CD4-positive, alpha-beta memory T cell (primary cell): ENCODE measurements around the gene BOD1L1. TPM values are rescaled to one million over a fixed set of nuclear protein-coding genes. Genes with fewer than 3 reads are reported as not detected.

Experiments
- CTCF ChIA-PET: fragments of 350-600 bp; sonication (Branson Sonifier 250); formaldehyde crosslinking; loops from one replicate; lab custom pipeline; 2021; ENCODE audit warnings: inconsistent platforms; ENCODE audit not compliant: partially characterized antibody; lab: Charles Lee
- POLR2A ChIA-PET: fragments of 350-600 bp; sonication (Branson Sonifier 250); formaldehyde crosslinking; loops from one replicate; lab custom pipeline; 2021; ENCODE audit not compliant: partially characterized antibody; lab: Charles Lee
- DNase-seq, 5 donors: peaks; one replicate each; pipeline versions ENCODE4 v3.0.0 to v3.0.0-alpha.2; 2020 to 2022; ENCODE audit warnings: mixed read lengths in 1 of 5
- H3K27ac ChIP-seq: one replicate; pipeline ENCODE4 v1.7.0; 2013; ENCODE audit warnings: low read depth, low read length
- H3K27me3 ChIP-seq: 2 replicates; pipeline ENCODE4 v1.7.0; 2013; ENCODE audit warnings: mild to moderate bottlenecking, low read length, moderate library complexity; ENCODE audit not compliant: insufficient read depth
- H3K36me3 ChIP-seq: 2 replicates; pipeline ENCODE4 v1.7.0; 2013; ENCODE audit warnings: mild to moderate bottlenecking, low read length, moderate library complexity; ENCODE audit not compliant: insufficient read depth
- H3K4me1 ChIP-seq: 2 replicates; pipeline ENCODE4 v1.7.0; 2013; ENCODE audit warnings: mild to moderate bottlenecking, low read length, moderate library complexity; ENCODE audit not compliant: insufficient read depth
- H3K4me3 ChIP-seq, 2 donors: one replicate each; pipeline ENCODE4 v1.7.0; 2013; ENCODE audit warnings: low read length in 2 of 2, mild to moderate bottlenecking in 1 of 2
- H3K9me3 ChIP-seq, 2 donors: one replicate each; pipeline ENCODE4 v1.7.0; 2013; ENCODE audit warnings: low read length in 2 of 2, control low read depth in 1 of 2; ENCODE audit not compliant: control insufficient read depth in 1 of 2
- H3K27ac Mint-ChIP-seq, 7 donors: one replicate each; pipeline ENCODE4 v1.8.0; 2020 to 2021; ENCODE audit warnings: mixed read lengths in 7 of 7, mild to moderate bottlenecking in 6 of 7, inconsistent platforms in 3 of 7, moderate library complexity in 3 of 7
- H3K27me3 Mint-ChIP-seq, 2 donors: one replicate each; pipeline ENCODE4 v1.8.0; 2020 to 2021; ENCODE audit warnings: mixed read lengths in 2 of 2
- H3K36me3 Mint-ChIP-seq, 2 donors: one replicate each; pipeline ENCODE4 v1.8.0; 2020 to 2021; ENCODE audit warnings: mixed read lengths in 2 of 2, inconsistent platforms in 1 of 2, mild to moderate bottlenecking in 1 of 2
- H3K4me1 Mint-ChIP-seq, 4 donors: one replicate each; pipeline ENCODE4 v1.8.0; 2020 to 2021; ENCODE audit warnings: mixed read lengths in 4 of 4, mild to moderate bottlenecking in 1 of 4
- H3K4me3 Mint-ChIP-seq, 8 donors: one replicate each; pipeline ENCODE4 v1.8.0; 2020 to 2021; ENCODE audit warnings: mixed read lengths in 8 of 8, mild to moderate bottlenecking in 7 of 8, moderate library complexity in 6 of 8, inconsistent platforms in 3 of 8
- H3K9me3 Mint-ChIP-seq, 8 donors: one replicate each; pipeline ENCODE4 v1.8.0; 2020 to 2021; ENCODE audit warnings: mixed read lengths in 8 of 8, mild to moderate bottlenecking in 5 of 8, inconsistent platforms in 3 of 8, moderate library complexity in 1 of 8
- intact Hi-C: fragments of 100-400 bp; cut with micrococcal nuclease; formaldehyde crosslinking; loops from one replicate; pipeline ENCODE4 v1.15.1; 2023
- polyA plus RNA-seq, 2 donors: library from polyadenylated mRNA; unstranded; fragments of 300-500 nt; fragmentation: Illumina TruSeq; gene quantifications; one replicate each; pipeline ENCODE4 v1.2.3, GENCODE V29; 2021
- total RNA-seq, 2 experiments: library from RNA; stranded (reverse); gene quantifications; one replicate each; pipeline ENCODE4 v1.2.3, GENCODE V29; 2021

Gene BOD1L1
- total and polyA plus RNA-seq, 4 experiments from 2014 or later, result 0.86 to 72.3 (median 37.3) TPM

DNA sequence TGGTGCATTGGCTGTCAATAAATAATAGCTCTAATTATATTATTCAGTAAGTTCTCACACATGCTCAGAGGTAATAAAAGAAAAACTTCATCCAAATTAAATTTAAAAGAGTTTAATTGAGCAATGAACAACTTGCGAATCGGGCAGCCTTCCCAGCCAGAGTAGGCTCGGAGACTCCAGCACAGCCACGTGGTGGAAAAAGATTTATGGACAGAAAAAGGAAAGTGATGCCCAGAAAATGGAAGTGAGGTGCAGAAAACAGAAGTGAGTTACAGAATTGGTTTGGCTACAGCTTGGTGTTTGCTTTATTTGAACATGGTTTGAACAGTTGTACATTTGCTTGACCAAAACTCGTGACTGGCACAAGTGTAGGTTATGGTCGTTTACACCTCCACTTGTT is 13.6 kb upstream of the BOD1L1 start:
- CTCF ChIA-PET, result interaction anchor here (1.3 to 7.6 kb wide), 2 partner anchors 11 to 14 kb away, joined by 7 to 74 read pairs; no protein-coding TSS in a partner anchor

DNA sequence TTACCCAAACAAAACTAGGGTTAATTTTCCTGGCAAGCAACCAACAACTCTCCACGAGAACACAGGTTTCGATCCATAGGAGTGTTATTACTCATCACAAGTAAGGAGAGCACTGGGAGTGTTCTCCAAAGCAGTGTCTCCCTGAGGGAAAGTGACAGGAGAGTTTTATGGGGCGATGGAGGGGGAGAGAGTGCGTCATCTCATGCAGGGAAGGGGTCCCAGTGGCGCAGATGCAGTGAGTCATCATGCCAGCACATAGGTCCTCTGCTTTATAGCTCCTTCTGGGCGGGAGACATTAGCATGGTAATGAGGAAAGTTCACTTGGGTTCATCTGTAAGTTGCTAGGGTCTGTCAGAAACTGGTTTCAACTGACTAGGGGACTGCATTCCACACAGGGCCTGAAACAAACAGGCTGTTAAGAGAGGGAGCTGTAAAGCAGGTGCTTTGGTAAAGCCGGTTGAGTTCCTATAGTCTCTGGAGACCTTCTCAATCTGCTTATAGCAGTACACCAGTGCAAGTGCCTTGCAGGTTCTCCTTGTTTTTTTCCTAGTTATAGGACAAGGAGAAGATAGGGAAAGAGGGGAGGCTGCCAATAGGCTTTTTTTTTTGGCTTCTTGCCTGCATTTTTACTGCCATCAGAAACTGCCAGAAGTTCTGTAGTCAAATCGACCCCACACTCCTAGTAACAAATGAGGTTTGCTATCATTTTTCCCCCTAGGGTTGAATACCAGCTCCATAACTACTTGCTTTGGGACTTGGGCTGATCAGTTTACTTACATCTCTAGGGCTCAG is 12.8 kb upstream of the BOD1L1 start:
- H3K4me3 Mint-ChIP-seq, result no peak overlapping the region
- no peak overlapping the region for H3K27ac Mint-ChIP-seq
- H3K36me3 Mint-ChIP-seq, result no peaks in the 10 kb centered on the region
- no peak for DNase-seq
- H3K36me3 ChIP-seq, result no peaks in the 10 kb centered on the region
- H3K9me3 ChIP-seq, result no peaks in the 10 kb centered on the region
- H3K27ac ChIP-seq, result no peak overlapping the region
- no peaks in the 10 kb centered on the region for H3K4me1 ChIP-seq
- CTCF ChIA-PET, result interaction anchor here (1.3 to 7.6 kb wide), 2 partner anchors 12 to 15 kb away, joined by 7 to 74 read pairs; no protein-coding TSS in a partner anchor
- POLR2A ChIA-PET, result no interaction called here
- H3K4me1 Mint-ChIP-seq, result no peaks in the 10 kb centered on the region
- intact Hi-C loops, result no loop called here
- peaks cover 24 to 35% of the 10 kb centered on the region in 2 donors for H3K27me3 Mint-ChIP-seq
- H3K27me3 ChIP-seq, result no peaks in the 10 kb centered on the region
- H3K4me3 ChIP-seq, result no peak overlapping the region
- H3K9me3 Mint-ChIP-seq, result no peaks in the 10 kb centered on the region

More for the DNA sequence above, 13.6 kb upstream of the BOD1L1 start:
- H3K36me3 Mint-ChIP-seq, result no peaks in the 10 kb centered on the region
- Histone ChIP-seq H3K36me3 (no peaks in the 10 kb centered on the region), H3K27me3 (no peaks in the 10 kb centered on the region), H3K9me3 (no peaks in the 10 kb centered on the region), H3K4me1 (no peaks in the 10 kb centered on the region), H3K4me3 (no peak overlapping the region), H3K27ac (no peak overlapping the region)
- H3K9me3 Mint-ChIP-seq, result no peaks in the 10 kb centered on the region
- no peak for DNase-seq
- H3K4me3 Mint-ChIP-seq, result no peak overlapping the region
- H3K27me3 Mint-ChIP-seq, result peaks cover 24 to 34% of the 10 kb centered on the region in 2 donors
- H3K27ac Mint-ChIP-seq, result no peak overlapping the region
- intact Hi-C loops, result no loop called here
- no peaks in the 10 kb centered on the region for H3K4me1 Mint-ChIP-seq
- POLR2A ChIA-PET, result no interaction called here

DNA sequence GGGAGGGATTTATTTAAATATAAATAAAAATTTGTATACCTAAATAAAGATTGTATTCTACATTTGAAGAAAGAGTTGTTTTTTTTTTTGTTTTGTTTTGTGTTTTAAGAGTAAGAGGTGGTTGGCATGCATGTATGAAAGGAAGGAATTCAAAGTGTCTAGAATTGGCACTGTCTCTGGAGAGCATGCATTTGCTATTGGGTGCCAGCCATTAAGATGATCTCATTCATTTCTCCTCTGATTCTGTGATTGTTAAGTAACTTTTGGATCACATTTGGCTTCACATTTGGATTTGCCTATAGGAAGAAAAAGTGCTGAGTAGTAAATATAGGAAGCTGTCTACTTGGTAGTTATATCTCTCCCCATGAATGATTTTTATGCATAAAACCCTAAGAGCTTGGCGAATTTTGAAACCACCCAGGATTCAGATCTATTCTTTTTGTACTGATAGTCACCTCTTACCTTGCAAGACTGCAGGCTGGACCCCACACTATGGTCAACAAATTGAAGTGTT is 7.8 kb upstream of the BOD1L1 start:
- POLR2A ChIA-PET, result no interaction called here
- Histone ChIP-seq H3K27me3 (no peaks in the 10 kb centered on the region), H3K4me1 (no peaks in the 10 kb centered on the region), H3K4me3 (no peak overlapping the region), H3K27ac (no peak overlapping the region), H3K9me3 (no peaks in the 10 kb centered on the region), H3K36me3 (no peaks in the 10 kb centered on the region)
- intact Hi-C loops, result no loop called here
- Mint-ChIP-seq H3K4me3 (no peak overlapping the region), H3K9me3 (no peaks in the 10 kb centered on the region), H3K36me3 (no peaks in the 10 kb centered on the region), H3K27me3 (peaks cover 13 to 21% of the 10 kb centered on the region in 2 donors), H3K4me1 (peaks cover 0 to 1% (median 0%) of the 10 kb centered on the region in 4 donors), H3K27ac (no peak overlapping the region)
- no peak for DNase-seq
- CTCF ChIA-PET, result no interaction called here

DNA sequence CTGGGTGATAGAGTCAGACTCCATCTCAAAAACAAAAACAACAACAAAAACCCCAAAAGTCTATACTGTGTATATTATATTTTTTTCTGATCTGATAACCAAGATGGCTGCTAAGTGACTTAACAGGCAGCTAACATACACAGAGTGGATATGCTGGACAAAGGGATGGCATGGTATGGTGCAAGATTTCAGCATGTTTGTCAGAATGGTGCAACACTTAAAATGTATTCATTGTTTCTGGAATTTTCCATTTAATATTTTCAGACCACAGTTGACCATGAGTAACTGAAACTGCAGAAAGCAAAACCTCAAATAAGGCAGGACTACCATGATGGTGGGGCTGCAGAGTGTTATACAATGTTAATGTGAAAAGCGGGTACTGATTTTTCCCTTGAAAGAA is 6.1 kb upstream of the BOD1L1 start:
- no peaks in the 10 kb centered on the region for H3K36me3 Mint-ChIP-seq
- H3K27ac Mint-ChIP-seq, result peak overlapping the region in 1 of 7 donors; percentile 4
- ChIA-PET POLR2A (interaction anchor here (0.6 kb wide), 1 partner anchor 11 kb away, joined by 4 read pairs; no protein-coding TSS in a partner anchor), CTCF (interaction anchor here (2.1 kb wide), 1 partner anchor 21 kb away, joined by 9 read pairs; no protein-coding TSS in a partner anchor)
- peaks cover 8 to 12% of the 10 kb centered on the region in 2 donors for H3K27me3 Mint-ChIP-seq
- H3K9me3 ChIP-seq, result no peaks in the 10 kb centered on the region
- H3K4me1 ChIP-seq, result peaks cover 5% of the 10 kb centered on the region
- H3K27ac ChIP-seq, result no peak overlapping the region
- intact Hi-C loops, result no loop called here
- no peak for DNase-seq
- H3K4me3 Mint-ChIP-seq, result no peak overlapping the region
- no peaks in the 10 kb centered on the region for H3K27me3 ChIP-seq
- H3K9me3 Mint-ChIP-seq, result no peaks in the 10 kb centered on the region
- H3K36me3 ChIP-seq, result no peaks in the 10 kb centered on the region
- H3K4me1 Mint-ChIP-seq, result peaks cover under 1 to 2% (median 2%) of the 10 kb centered on the region in 4 donors
- no peak overlapping the region for H3K4me3 ChIP-seq

DNA sequence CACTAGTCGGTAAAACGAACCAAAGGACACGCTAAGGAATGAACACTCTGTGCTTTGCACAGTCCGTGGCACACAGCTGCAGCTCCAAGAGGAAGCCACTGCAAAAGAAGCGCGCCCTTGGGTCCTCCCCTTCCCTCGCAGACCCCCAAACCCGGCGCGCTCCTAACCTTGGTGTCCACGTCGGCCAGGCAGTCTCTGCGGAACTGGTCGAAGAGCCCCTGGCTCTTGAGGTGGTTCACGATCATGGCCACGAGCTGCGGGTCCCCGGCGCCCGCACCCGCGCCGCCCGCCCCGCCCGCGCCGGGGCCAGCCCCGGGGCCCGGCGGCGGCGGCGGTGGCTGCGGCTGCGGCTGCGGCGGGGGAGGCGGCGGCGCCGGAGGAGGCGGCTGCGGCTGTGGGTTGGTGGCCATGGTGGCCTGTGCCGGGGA is 333 bp downstream of the BOD1L1 start:
- Histone ChIP-seq H3K27ac (peak overlapping the region; percentile 81), H3K36me3 (no peaks in the 10 kb centered on the region), H3K27me3 (no peaks in the 10 kb centered on the region), H3K4me1 (peaks cover 46% of the 10 kb centered on the region), H3K9me3 (no peaks in the 10 kb centered on the region), H3K4me3 (peak overlapping the region; percentile 70 to 95)
- peak in 1 of 5 donors; percentile 55 for DNase-seq
- H3K36me3 Mint-ChIP-seq, result peaks cover 5 to 20% of the 10 kb centered on the region in 2 donors
- no peaks in the 10 kb centered on the region for H3K27me3 Mint-ChIP-seq
- H3K4me1 Mint-ChIP-seq, result peaks cover 36 to 63% (median 51%) of the 10 kb centered on the region in 4 donors
- ChIA-PET POLR2A (interaction anchor here (1.5 to 2.6 kb wide), 2 partner anchors 27 to 1376 kb away, joined by 5 to 18 read pairs; no protein-coding TSS in a partner anchor), CTCF (interaction anchor here (3.2 kb wide), 1 partner anchor 28 kb away, joined by 42 read pairs; no protein-coding TSS in a partner anchor)
- intact Hi-C loops, result loop anchor here (1.0 kb wide), 2 partner anchors 143 to 1375 kb away; partner anchors contain the start of genes CPEB2 and RAB28
- peaks cover 0 to 3% (median 0%) of the 10 kb centered on the region in 8 donors for H3K9me3 Mint-ChIP-seq
- peak overlapping the region; percentile 93 to 99 (median 98) for H3K27ac Mint-ChIP-seq
- H3K4me3 Mint-ChIP-seq, result peak overlapping the region; percentile 94 to 98 (median 97)

DNA sequence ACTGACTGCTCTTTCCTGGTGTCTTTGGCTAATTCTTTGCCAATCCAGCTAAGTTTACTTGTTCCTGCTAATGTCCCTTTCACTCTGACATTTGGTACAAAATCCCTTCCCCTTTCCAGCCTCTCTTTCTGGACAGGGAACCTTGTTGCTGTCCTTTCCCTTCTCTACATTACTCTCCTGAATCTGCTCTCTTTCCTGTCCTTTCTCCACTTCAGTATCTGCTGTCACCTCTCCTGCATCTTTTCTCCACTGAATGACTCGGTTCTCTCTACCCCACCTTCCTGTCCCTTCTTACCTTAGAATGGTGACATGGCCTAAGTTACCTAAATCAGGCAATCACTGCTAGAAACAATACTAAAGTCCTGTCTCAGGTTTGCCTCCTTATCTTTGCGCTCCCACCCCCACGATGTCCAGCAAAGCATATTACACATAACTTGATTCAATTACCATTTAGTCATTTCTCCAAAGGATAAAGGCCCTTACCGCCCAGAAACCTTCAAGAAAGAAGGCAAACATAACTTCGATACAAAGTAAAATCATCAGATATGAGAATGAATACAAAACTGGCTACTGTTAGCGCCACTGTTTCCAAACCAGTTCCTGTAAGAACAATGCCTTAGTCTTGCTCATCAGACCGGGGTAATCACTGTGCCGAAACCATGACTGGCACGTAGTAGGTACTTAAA is 890 bp downstream of the BOD1L1 start:
- CTCF ChIA-PET, result interaction anchor here (3.2 kb wide), 1 partner anchor 29 kb away, joined by 42 read pairs; no protein-coding TSS in a partner anchor
- H3K4me1 Mint-ChIP-seq, result peaks cover 37 to 66% (median 55%) of the 10 kb centered on the region in 4 donors

More for the DNA sequence above, 890 bp downstream of the BOD1L1 start:
- Mint-ChIP-seq H3K27ac (peak overlapping the region; percentile 73 to 93 (median 86)), H3K36me3 (peaks cover 5 to 20% of the 10 kb centered on the region in 2 donors), H3K4me3 (peak overlapping the region; percentile 81 to 92 (median 88)), H3K27me3 (no peaks in the 10 kb centered on the region), H3K9me3 (peaks cover 0 to 3% (median 0%) of the 10 kb centered on the region in 8 donors)
- H3K4me3 ChIP-seq, result peak overlapping the region; percentile 70 to 95
- H3K36me3 ChIP-seq, result no peaks in the 10 kb centered on the region
- POLR2A ChIA-PET, result interaction anchor here (2.6 kb wide), 1 partner anchor 27 kb away, joined by 18 read pairs; no protein-coding TSS in a partner anchor
- peaks cover 46% of the 10 kb centered on the region for H3K4me1 ChIP-seq
- H3K27me3 ChIP-seq, result no peaks in the 10 kb centered on the region
- peak overlapping the region; percentile 81 for H3K27ac ChIP-seq
- peak in 1 of 5 donors; percentile 1 for DNase-seq
- H3K9me3 ChIP-seq, result no peaks in the 10 kb centered on the region
- intact Hi-C loops, result loop anchor here (1.0 kb wide), 2 partner anchors 142 to 1376 kb away; partner anchors contain the start of genes CPEB2 and RAB28
